ENCODE results near the gene SPRR1A.

SPRR1A gene, protein sequence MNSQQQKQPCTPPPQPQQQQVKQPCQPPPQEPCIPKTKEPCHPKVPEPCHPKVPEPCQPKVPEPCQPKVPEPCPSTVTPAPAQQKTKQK

DNA sequence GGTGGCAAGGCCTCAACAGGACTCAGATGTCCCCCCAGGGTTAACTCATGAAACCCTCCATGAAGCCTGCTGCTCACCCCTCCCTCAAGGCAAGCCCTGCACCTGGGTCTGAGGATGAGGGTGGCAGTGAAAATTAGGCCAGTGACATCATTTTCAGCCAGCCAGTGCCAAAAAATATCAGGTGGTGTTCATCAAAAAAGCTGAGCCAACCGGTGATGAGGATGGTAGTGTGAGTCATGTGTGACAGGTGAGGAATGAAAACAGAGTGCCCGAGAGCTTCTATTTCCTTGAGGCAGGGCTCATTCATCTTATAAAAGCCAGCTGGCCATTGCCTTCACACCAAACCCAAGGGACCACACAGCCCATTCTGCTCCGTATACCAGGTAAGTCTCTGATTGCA lies at the start of gene SPRR1A:
Gene SPRR1A (plus strand): TSS at position 339 of the 400 bp plus-strand sequence. CDS start 1,150 bp downstream, outside the sequence.
- no peak for DNase-seq (ENCODE audit: low spot score)

DNA sequence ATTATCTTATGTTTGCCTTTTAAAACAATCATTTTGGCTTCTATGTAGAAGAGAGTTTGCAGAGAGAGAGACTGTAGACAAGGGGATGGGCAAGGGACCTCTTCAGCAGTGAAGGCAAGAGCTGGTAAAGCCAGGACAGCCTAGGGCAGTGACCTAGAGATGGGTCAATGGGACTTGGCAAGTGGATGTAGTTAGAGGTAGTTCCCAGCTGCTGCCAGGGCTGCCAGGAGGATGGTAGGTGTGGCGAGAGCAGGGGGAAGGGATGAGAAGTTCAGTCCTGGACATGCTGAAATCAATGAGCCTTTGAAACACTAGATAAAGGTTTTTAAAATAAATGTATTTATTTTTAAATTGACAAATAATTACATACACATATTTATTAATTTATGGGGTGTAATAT lies 43.3 kb upstream of the SPRR1A start:
- DNase-seq (ENCODE audit: low spot score) = no peak

DNA sequence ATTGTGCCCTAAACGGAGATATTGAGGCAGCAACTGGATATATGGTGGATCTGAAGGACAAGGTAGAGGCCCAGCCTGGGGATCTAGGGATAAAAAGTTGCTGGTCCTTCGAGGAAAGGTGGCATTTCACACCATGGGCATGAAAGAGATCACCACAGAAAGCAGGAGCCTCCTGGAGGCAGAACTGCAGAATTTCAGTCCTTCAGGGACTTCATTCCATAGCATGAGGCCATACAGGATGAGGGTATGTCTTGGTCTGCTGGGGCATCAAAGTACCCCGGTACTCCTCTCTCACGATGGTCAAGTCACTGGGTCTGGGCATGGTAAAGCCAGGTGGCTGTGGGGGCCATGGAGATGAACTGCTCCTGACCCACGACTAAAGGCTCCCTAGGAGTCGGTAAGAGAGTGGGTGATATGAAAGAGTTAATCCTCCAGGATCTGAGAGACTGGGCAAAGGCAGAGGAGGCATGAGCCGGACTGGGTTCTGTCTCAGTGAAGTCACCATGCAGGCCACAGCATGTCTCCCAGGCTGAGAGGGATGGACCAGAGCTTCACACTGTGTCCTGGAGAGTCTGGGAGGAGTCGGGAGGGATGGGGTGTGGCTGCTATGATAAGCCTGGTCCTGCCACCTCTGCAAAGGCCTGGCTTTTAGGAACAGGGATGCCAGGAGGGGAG lies 42.7 kb upstream of the SPRR1A start:
- no peak for DNase-seq (ENCODE audit: low spot score)

DNA sequence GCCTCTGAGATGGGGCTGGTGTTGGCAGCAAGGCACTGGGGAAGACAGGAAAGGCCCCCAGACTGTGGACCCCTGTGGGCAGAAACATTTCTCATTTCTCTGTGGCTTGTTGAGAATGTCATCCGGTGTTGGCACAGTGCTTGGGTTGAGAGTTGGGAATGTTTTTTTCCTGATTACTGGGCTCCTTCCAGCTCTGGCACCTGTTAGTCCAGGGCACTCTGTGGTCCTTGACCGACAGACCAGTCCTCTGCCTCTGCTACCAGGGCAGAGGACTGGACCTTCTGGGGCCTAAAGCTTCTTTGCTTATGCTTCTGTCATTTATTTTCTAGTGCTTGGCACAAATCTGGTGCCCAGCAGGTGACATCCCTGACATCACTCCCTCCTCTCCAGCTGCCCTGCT lies 41.7 kb upstream of the SPRR1A start:
- no peak for DNase-seq (ENCODE audit: low spot score)

DNA sequence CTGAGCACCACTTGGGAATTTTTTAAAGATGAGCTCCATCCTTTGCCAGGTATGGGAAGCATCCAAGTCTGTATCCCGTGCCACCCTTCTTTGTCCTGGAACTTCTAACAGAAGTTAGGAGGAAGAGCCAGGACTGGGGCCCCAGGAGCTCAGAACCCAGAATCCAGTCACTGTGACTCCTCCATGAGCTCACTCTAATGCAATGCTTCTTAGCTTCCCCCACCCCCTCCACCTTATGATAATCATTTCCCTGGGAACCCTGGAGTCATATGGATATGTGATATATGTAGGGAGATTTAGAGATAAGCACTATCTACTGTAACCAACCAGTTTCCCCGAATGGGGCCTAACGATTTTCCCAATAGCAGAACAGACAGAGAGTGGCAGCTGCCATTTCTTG lies 37.6 kb upstream of the SPRR1A start:
- DNase-seq (ENCODE audit: low spot score) = no peak

DNA sequence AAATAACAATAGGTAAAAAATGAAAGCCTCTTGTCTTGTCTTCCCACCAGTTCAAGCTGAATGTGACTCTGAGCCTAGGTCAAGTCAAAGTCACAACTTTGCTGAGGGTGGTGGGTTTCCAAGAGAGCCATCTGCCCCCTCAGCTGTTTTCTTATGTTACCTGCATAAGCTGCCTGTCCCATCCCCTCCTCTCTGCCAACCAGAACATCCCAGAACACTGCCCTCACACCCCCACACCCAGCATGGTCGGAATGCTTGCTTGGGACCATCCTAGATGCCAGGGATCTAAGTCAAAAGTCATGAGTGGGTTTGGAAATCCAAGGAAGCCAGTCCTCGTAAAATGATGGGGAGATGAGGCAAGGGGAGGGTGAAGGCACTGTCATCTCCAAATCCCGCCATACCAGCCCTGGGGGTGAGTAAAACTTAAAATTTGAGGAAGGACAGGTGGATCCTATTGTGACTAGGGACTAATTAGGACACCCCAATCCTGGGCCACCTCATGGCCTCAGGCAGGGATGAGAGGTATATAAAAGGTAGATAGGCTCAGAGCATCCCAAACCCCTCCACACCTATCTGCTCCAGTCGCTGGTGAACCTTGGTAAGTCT lies 37.1 kb upstream of the SPRR1A start, which contains the start of gene SPRR5:
Gene SPRR5 (plus strand): TSS at position 556 of the 606 bp plus-strand sequence. CDS start 1,349 bp downstream, outside the sequence.
- DNase-seq (ENCODE audit: low spot score) = no peak

DNA sequence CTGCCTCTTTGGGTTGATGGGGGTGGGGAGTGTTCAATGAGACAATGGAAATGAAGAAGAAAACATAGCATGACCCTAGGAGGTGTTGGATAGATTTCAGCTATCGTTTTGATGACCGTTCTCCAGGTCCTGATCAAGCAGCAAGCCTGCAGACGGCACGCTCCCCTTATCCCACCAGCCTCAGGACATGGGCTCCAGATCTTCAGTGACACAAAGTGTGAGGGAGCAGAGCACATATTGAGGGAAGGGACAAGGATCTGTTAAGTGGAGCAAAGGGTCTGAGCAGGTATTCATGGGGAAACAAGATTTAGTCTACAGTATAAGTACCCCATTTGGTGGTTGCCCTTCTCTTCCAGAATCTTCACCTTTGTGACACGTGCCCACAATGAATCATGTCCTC lies 32.2 kb upstream of the SPRR1A start:
- no peak for DNase-seq (ENCODE audit: low spot score)

DNA sequence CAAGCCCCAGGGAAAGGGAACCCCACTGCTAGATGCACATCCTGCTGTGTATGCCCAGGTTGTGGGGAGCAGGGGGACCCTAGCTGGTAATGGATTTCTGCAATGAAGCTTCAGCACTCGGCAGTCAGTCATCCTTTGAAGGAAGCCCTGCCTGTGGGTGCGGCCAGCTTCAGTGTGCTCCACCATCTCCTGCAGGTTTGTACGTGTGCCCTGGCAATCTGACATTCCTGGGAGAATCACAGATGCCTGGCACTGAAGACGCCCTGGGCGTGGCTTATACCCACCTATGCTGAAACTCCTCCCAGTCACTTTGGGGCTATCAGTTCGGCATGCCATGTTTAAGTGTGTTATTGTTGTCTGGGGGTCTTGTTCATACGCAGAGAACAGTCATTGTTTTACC lies 30.1 kb upstream of the SPRR1A start:
- DNase-seq (ENCODE audit: low spot score) = no peak

DNA sequence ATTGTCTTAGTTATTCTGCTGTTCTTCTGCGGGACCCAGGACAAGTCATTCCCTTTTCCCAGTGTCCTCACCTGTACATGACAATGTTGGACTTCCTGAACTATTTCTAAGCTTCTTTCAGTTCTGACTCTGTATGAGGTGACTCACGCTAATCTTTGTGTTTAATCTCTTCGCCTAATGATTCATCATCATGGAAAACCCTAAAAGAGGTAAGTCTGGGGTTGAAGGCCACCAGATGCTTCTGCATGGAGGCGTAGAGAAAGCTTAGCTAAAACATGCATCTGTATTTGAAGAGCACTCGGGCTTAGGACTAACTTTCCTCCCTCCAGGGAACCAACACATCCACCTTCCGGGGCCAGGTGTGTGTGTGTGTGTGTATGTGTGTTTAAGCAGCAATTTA lies 29.4 kb upstream of the SPRR1A start:
- no peak for DNase-seq (ENCODE audit: low spot score)

DNA sequence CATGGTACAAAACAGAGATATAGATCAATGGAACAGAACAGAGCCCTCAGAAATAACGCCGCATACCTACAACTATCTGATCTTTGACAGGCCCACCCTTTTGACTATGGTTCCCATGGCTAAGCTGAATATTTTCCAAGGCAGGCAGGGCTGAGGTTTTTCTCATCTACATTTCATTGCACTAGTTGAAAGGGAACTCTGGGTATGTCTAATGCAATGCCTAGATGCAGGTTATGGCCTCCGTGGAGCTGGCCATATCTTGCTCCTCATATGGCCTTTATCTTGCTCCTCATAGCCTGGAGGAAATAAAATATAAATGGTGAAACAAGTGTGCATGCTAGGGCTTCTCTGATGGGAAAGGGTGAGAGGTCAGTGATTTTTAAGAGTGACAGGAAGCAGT lies 26.3 kb upstream of the SPRR1A start:
- no peak for DNase-seq (ENCODE audit: low spot score)

DNA sequence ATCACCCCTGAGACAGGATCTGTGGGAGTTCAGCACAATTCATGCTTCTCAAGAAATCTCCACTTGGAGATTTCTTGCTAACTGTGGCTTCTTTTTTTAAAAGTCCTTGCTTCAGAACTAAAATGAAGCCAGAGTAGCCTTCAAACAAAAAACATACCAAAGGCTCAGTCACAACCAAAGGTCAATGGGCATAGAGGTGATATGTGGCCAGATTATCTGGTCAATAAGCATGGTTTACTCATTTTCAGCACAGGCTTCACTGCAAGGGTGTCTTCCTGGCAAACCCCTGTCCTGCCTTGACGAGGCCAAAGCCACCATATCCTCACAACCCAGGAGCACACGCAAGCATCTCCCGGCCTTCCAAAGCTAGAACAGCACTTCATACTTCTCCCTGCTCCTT lies 24.6 kb upstream of the SPRR1A start:
- no peak for DNase-seq (ENCODE audit: low spot score)

DNA sequence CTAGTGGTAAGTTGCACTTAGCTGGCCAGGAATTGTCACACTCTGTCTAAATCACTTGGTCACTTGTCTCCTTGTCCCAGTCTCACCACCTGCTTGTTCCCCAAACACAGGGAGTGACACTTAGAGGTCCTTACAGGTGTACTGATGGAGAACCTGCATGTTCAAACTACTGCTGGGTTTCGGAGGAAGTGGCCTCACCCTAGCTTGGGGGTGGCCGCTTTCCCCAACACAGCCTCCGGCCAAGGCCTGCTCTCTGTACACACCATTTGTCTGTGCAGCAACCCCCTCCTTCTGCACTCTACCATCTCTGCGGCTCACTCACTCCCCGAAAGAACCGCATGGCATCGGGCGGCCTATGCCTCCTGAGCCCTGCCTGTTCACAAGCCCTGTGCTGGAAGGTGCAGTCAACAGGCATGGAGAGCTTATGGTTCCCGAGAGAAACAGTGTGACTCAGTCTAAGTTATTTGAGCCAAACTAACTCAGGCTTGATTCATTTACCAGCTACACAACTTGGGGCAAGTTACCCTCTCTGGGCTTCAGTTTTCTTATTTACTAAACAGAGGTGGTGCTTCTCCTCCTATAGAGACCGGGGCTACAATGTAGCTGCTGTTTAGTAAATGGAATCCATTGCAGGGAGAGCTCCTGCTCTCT lies 24.0 kb upstream of the SPRR1A start:
- no peak for DNase-seq (ENCODE audit: low spot score)

DNA sequence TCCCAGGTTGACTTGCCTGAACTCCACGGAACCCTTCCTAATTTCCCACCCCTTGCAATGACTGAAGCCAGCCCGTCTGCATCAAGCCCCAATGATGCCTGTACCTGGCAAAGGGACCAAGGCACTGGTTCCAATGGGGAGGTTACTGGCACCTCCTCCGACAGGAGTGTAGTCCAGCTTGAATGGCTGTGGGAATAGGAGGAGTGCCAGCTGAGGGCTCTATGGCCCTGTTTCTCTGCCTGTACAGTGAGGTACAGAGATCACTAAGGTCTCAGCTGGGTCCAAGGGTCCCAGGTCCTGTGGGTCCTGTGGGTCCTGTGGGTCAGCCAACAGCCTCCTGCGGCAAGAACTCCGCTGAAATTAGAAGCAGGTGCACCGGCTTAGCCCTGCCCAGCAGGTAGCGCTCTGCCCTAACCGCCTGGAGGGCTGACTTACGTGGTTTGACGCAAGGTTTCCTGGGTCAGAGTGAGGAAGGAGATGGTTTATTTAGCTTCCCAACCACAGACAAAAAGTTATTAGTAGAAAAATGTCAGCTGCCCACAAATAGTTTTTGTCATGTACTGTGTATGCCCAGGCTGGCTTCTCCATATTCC lies 23.3 kb upstream of the SPRR1A start:
- DNase-seq (ENCODE audit: low spot score) = no peak

DNA sequence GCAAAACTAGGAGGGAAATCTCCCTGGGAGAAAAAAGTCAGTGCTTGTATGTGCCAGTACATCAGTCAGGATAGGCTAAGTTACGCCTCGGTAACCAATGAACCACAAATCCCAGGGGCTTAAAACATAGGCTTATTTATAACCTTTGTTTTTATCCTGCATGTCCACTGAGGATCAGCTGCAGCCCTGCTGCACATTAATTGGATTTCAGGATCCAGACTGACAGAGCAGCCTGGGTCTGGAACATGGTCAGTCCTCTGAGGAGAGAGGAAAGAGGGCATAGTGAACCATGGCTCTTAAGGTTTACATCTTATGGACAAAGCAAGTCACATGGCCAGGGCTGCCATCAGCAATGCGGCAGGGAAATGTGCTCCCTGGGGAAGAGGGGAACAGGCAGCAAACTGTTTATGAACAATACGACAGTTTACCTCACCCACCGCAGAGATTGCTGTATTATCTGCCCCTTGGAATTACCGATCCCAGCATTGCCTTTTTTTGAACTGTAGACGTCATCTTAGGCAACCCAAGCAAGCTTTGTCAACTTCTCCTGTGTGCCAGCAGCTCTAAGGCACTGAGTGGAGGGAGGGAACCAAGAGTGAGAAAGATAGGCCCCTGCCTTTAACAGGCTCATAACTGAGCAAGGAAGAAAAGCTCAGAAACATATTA lies 22.5 kb upstream of the SPRR1A start:
- no peak for DNase-seq (ENCODE audit: low spot score)

DNA sequence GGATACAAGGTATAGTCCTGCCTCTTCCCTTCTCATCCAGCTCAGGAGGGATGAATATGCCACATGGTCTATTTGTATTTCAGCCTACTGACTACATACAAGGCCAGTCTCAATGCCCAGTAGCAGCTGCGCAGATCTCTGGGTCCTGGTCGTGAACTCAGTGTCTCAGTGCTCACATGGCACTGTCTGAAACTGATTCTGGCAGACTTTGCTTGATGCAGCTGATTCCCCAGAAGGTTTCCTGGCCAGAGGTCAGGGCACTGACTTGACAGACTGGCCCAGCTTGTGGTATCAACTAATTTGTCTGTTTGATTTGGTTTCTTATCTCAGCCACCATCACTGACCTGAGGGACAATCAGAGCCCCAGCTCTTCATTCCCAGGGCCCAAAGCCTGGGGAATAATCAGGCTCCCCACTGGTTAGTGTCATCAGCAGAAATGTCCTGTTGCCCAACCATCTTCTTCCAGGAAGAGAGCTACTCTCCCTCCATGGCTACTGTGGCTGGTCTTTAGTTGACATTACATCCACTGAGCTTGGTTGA lies 20.9 kb upstream of the SPRR1A start:
- no peak for DNase-seq (ENCODE audit: low spot score)

DNA sequence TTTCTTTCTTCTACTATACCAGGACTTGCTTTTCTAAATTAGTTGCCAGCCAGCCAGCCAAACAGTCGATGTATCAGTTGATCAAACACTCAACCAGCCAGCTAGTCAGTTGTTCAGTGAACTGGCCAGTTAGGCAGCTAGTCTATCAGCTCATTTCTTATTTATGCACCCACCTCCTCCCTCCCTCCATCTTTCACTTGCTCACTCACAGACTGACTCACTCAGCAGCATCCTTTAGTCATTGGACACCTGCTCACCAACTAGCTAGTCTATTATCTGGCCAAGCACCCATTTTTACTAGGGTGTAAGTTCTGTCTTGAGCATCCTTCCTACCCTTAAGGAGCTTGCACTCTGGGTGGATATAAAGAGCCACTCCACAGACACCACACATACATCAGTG lies 19.3 kb upstream of the SPRR1A start:
- no peak for DNase-seq (ENCODE audit: low spot score)

DNA sequence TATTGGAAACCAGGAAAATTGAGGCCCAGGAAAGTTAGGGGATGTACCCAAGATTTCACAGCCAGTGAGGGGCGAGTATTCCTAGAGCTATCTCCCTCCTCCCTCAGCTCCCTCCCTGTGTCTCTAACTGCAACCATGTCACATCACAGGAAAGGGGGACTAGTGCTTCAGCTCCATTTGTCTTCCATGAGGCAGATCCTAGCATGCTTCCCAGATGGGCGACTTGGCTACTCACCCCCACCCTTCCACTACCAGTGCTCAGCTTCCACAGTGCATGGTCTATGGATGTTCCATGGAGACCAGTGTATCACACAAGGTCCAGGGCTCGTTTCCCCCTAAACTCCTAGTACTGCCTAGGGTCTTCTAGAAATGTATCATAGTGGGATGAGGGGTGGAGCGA lies 18.0 kb upstream of the SPRR1A start:
- DNase-seq (ENCODE audit: low spot score) = no peak

DNA sequence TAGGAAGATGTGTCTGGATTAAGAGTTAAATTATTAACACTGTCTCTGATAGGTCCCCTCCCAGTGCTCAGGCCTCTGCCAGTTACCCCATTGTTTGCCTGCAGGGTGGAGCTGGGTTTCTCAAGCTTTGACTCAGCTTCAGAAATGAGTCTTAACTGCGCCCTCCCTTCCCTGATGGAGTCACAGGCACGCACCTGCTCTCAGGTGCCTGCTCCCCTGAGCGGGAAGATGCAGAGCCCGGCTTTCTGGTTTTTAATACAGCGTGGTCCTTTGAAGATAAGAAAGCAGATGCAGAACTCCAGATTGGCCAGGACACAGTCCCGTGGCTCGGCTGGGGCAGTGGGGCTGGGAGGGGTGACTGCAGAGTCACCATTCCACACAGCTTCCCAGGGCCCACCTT lies 16.7 kb upstream of the SPRR1A start:
- DNase-seq (ENCODE audit: low spot score) = no peak

DNA sequence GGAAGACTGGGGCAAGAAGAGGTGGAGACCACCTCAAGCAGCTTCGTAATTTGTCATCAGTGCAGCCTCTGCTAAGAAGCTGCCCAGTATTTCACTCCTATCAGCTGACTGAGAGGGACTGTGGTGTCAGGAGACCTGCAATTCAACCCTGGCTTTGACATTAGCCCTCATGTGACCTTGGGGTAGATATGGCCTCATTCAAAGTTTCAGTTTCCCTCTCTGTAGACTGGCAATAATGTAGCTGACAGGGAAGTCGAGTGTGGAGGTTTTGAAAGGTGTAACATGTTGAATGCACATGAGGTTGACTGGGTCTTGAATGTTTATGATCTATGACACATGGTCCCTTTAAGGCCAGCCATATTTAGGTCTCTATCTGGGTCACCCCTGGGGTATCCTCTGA lies 15.6 kb upstream of the SPRR1A start:
- no peak for DNase-seq (ENCODE audit: low spot score)

DNA sequence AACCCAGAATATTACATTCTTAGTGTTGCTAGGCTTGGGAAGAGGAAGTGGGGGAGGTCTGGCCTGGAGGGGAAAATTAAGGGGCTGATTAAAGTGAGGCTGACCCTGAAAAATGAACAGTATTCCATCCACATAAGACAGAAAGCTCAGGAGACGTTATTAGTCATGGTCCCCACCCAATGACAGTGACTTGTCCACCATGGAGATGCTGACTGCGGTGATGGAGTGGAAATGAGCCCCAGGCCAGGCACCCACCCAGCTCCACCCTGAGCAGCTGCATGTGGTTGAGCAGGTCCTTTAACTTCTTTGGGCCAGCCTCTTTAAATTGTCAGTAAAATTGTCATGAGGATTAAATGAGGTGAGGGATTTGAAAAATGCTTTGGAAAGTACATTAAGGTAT lies 14.8 kb upstream of the SPRR1A start:
- no peak for DNase-seq (ENCODE audit: low spot score)

DNA sequence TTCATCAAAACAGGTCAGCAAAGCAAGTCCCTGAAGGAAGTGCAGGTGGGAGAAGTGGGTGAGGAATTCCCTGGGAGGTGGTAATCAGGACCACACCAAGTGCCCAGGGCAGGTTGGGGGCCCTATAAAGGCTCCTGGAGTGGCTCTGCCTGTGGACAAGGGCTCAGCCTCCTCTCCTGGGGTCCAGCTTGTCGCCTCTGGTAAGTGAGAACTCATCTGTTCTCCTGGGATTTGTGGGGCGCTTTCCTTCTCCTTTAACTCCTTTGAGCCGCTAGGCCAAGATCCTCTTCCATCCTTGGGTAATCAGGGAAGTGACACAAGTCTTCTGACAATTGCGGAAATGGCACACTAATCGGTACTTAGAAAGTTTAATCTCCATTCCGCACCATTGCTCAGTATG lies 13.4 kb upstream of the SPRR1A start, which contains the start of gene SPRR4:
Gene SPRR4 (plus strand): TSS at position 154 of the 400 bp plus-strand sequence. CDS start 1,243 bp downstream, outside the sequence.
- DNase-seq (ENCODE audit: low spot score) = no peak
